Activated CD8-positive, alpha-beta memory T cell treated with anti-CD3 and anti-CD28 coated beads for 24 hours (primary cell): ENCODE results near the gene THBS1.

Source experiments
- DNase-seq: peaks from one replicate; pipeline ENCODE4 v3.0.0-alpha.2; 2020

Gene THBS1

DNA sequence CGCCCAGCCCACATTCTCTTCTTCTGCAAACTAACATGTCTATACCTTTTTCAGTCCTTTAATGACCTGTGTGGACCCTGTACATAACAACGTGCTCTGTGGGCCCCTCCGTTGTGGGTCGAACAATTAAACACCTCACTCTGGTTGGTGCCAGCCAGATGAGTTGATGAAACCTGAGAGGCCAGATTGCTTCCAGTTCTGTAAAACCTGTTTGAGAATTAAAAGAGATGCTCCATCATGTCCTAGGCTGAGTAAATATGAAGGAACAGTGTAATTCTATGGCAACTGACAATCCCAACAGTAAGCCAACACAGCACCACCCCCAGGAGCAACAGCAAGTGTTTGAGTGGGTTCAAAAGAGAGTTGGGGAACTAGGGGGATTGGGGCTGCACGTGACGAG is 5.7 kb upstream of the THBS1 start:
- DNase-seq, result no peak

DNA sequence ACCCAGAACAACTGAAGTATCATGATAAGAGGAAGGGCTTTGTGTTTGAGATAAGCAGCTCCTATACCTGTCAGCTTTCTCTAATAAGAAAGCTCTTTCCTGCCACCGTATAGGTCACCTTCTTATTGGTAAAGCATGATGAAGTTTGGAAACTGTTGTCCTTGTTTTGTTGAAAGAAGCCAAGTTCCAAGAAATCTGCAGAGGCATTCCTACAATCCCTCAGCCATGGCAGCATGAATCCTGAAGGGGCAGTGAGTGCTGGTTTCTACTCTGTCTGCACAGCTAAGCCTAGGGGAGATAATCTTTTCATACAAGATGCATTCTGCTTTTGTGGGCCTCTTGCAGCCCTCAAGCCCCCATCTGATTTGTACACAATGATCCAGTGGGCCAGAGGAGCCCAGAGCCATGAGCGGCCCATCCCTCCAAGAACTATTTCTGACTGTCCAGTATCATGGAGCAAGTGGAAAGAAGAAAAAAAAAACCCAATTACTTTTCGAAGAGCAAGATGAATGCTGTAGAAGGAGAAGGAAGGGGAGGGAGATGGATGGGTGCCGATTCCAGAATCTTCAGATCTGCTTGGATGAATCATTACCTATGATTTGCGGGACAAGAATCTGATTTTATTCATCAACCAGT is 1.9 kb upstream of the THBS1 start:
- no peak for DNase-seq

DNA sequence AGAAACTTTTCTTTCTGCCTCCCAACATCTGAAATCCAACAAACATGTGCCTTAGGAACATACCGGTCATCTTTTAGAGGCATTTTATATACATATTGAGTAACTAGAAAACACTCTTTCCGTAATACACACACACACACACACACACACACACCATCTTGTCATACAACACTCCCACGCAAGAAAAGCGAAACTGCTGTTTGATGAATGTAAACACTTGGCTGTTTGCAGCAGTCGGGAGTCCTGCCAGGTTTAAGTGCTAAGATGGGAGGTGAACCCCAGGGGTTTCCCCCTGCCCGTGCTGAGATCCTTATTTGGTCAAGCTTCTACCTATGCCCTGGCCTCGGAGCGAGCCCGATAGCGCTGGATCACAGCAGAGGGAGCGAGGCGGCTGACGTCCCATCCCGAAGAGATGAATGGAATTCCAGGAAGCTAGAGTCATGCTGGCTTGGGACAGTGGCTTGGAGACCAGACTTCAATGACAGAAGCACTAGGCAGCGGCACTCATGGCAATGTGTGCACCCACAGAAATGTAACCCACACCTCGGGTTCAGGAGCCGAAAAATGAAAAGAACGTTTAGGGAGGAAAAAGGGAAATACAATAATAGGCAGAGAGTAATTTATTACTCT is 1.3 kb upstream of the THBS1 start:
- DNase-seq, result no peak

DNA sequence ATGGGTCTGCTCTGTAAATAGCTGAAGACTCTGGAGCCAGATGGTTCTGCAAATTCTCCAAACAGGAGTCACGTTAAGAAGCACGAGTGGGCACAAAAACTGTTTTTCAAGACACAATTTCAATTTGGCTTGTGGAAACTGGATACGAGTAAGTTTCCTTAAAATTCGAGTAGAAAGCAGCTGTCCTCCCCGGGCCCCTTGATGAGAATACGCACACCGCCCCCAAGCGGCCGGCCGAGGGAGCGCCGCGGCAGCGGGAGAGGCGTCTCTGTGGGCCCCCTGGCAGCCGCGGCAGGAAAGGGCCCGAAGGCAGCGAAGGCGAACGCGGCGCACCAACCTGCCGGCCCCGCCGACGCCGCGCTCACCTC is 778 bp upstream of the THBS1 start:
- peak; percentile 98 for DNase-seq

DNA sequence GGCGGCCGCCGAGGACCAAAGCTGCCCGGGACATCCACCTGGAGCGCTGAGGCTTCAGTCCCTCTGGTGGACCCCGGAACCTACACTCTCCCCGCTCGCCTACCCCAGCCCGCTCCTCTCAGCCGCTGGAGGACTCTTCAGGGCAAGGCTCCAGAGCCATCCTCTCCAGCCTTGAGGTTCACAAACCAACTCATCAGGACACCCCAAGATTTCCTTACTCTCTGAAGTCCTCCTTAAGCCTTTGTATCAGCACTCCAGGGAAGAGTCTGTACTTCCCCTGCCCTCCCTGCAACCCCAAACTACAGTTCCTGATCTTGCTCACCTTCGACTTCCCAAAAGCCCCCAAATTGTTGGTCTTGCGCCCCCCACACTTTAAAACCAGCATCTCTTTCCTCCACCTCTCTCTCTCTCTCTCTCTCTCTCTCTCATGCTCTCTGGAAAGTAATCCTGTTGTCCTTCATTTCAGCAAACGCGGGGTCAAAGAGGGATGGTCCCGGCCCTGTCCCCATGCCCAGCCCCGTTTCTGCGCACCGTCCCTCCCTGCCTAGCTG is 438 bp downstream of the THBS1 start:
- DNase-seq, result peak; percentile 71

DNA sequence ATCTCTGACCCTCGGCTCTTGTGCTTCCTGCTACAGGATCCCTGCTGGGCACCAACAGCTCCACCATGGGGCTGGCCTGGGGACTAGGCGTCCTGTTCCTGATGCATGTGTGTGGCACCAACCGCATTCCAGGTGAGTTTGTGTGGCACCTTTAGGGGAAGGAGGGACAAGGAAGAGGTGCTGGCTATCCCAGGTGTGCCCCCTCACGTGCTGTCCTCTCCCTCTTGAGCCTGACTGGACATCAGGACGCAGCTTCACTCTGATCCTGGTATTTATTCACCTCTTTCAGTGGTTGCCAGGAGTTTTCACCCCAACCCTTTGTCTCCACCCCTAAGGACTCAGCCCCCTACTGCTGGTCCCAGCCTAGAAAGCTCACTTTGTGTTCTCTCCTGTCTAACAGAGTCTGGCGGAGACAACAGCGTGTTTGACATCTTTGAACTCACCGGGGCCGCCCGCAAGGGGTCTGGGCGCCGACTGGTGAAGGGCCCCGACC is 960 bp downstream of the THBS1 start:
- DNase-seq, result peak; percentile 60

DNA sequence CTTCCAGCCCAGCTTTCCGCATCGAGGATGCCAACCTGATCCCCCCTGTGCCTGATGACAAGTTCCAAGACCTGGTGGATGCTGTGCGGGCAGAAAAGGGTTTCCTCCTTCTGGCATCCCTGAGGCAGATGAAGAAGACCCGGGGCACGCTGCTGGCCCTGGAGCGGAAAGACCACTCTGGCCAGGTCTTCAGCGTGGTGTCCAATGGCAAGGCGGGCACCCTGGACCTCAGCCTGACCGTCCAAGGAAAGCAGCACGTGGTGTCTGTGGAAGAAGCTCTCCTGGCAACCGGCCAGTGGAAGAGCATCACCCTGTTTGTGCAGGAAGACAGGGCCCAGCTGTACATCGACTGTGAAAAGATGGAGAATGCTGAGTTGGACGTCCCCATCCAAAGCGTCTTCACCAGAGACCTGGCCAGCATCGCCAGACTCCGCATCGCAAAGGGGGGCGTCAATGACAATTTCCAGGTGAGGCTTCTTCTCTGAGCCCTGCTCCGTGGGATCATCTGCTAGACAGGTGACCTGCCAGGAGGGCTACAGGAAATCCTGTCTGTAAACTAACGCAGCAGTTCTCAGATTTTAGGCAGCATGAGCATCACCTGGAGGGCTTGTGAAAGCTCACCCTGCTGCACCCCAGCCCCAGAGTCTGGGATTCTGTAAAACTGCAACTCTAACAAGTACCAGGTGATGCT is 1.6 kb downstream of the THBS1 start:
- no peak for DNase-seq

DNA sequence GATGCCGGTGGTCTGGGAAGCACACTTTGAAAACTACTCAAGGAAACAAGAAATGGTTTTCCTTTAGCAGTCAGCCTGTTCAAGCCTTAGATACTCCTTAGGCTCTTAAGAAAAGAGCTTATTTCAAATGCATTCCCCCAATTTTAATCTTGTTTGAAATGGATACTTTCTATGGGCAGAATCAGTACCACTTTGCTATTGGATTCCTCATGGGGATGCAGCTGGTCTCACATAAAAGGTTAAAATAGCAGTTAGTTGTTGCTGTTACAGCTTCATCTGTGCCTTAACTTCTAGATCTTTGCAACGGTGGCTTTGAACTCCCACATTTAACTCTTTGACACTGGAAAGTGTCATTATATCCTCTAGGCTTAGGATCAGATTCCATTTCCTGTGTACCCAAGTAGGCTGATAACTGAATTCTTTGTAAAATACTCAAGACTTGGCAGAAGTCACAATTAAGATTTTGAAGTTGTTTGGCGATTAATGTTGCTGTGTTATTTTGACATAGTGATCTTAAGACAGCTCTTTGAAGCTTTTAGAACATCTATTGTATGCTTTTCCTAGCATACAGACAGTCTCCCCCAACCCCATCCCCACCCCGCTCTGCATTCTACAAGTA is 2.2 kb downstream of the THBS1 start:
- no peak for DNase-seq

DNA sequence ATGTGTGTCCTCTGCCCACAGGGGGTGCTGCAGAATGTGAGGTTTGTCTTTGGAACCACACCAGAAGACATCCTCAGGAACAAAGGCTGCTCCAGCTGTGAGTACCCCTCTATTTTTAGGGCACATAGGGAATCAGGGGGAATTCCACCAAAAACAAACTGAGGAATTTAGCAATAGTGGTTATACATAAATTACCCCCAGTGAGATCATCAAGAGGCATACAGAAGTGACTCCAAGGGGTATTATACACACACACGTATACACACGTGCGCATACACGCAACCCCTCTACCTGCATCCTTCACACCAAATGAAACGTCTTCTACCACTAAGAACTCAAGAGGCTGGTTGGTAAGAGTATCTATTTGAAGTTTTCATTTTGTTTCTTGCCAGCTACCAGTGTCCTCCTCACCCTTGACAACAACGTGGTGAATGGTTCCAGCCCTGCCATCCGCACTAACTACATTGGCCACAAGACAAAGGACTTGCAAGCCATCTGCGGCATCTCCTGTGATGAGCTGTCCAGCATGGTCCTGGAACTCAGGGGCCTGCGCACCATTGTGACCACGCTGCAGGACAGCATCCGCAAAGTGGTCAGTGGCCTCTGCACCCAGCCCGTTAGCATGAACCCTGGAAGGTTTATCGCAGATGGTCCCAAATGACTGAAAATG is 2.9 kb downstream of the THBS1 start:
- DNase-seq, result peak; percentile 68

DNA sequence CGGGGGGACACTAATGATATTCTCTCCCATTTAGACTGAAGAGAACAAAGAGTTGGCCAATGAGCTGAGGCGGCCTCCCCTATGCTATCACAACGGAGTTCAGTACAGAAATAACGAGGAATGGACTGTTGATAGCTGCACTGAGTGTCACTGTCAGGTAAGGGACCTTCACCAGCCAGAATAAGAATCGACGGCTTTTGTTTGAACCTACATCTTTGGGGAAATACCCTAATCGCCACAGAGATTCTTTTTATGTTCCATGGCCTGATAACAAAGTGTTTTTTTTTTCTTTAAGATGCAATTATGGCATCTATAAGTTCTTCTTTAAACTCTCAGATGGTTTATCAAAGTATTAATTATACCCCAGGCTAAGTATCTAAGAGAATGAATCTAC is 3.4 kb downstream of the THBS1 start:
- no peak for DNase-seq

DNA sequence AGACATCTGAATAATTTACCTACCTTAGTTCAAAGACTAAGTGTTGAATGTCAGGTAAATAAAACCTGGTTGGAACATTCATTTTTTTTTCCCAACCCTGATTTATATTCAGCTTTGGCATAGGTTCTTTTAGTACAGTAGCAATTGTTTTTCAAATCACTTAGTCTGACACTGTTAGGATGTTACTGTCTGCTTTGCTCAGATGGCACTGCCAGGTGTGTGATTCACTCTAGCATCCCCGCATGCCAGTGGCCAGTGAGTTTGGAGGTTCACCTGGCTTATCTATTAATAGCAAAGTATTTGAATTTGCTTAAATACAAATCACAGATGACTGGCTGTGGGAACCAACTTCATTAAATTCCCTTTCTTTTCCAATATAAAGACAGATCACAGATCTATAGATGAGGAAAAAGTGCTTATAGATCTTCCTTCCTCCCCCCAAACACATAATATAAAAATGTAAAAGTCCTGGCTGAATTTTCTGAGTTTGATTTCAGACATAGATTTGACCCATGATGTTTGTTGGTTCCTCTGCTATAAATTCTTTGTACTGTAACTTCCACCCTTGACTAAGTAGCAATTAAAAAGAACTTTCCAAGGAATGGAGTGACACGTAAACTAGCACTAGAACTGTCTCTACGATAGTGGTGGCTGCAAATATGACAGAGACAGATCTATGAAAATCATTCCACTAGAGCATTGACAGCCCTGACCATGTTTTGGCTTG is 3.9 kb downstream of the THBS1 start:
- no peak for DNase-seq

DNA sequence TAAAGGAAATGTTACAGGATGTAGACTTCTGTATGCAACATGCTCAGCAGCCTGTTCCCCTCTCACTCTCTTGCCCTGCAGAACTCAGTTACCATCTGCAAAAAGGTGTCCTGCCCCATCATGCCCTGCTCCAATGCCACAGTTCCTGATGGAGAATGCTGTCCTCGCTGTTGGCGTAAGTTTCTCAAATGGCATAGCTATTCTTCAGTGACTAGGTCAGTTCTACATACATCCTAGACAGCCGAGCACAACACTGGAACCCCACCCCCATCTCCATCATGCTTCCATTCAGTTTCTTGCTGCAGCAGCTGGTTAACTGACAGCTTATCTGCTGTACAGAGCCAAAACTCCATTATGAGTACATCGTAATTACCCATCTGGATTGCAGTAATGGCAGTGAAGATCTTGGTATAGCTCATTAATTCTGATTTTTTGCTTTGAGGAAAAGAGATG is 4.5 kb downstream of the THBS1 start:
- no peak for DNase-seq

DNA sequence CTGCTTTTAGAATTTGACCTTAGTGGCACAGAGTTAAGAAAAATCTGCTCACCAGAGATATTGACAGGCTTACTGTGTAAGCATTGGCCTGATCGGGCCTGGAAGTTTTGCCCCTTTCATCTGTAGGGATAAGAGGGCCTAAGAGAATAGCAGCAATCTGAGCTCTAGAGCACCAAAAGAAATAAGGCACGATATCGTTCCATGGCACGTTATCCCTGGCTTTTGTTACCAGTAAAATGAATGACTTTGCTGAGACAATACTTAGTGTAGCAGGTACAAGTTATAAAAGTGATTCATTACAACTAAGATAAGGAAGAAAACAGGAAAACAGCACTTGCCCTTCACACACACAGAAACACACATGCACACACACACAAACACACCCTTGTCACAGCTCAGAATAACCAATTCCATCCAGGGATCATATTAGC is 5.0 kb downstream of the THBS1 start:
- no peak for DNase-seq

DNA sequence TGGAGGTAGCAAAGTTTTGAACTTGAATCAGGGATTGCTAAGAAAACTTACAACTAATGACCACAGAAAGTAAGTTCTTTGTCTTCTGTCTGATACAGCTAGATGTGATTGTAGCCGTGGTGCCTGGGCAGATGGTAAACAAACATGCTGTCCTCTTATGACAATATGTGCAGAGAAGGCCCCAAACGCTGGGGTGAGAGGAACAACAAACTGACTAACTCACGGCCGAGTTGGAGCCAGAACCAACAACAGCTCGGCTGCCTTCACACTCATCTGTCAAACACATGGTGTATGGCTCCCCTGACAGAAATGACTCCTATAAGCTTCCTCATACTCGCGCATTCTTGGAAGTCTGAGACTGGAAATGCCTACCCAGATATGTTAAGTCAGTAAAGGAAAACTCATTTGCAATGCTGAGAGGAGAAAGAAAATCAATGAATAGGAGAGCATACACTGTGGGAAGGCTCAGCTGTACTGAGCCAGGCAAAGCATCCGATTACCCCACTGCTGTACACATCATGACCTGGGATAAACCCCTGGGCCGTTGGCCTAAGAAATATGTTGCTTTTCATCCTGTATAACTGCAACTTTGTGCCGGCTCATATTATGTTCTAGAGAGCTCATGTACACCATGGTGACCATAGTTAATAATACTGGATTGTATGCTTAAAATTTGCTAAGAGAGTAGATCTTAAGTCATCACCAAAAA is 5.7 kb downstream of the THBS1 start:
- no peak for DNase-seq

DNA sequence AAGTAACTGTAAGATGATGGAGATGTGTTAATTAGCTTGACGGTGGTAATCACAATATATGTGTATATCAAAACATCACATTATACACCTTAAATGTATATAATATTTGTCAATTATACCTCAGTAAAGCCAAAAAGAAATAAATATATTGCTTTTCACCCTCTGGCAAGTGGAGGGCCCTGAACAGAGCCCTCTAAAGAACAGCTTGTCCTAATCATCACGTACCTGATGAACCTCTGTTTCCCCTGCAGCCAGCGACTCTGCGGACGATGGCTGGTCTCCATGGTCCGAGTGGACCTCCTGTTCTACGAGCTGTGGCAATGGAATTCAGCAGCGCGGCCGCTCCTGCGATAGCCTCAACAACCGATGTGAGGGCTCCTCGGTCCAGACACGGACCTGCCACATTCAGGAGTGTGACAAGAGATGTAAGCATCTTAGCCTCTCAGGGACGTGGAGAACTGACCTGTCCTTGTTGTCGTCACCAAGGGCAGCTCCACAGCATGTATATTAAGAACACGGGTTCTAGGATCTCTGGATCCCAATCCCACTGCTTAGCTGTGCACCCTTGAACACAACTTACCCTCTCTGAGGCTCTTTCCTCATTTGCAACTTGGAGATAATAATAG is 6.3 kb downstream of the THBS1 start:
- DNase-seq, result no peak

DNA sequence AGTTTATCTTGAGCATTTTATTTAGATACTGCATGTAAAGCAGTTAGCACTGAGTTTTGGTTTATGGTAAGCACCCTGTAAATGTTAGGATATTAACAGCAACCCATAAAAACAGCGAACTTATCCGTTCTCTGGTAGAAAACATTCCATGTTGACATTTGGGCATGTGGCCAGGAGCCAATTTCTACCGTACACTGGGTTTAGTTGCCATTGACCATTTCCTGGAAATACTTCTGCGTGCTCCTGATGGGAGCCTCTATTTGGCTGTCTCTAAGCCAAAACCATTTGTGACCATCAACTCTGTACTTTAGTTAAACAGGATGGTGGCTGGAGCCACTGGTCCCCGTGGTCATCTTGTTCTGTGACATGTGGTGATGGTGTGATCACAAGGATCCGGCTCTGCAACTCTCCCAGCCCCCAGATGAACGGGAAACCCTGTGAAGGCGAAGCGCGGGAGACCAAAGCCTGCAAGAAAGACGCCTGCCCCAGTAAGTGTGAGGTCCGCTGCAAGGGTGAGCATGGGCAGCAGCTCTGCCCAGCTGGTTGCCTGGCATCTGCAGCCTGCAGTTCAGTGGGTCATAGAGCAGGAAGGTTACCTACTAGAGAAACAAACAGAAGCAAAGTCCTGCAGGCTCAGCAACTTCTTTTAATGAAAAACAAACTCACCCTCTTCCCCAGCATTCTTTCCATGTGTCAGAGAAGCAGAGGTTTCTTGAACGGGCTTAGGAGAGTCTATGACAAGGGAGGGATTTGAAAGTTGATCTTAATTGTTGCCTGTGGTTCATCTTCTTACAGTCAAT is 7.1 kb downstream of the THBS1 start:
- no peak for DNase-seq

DNA sequence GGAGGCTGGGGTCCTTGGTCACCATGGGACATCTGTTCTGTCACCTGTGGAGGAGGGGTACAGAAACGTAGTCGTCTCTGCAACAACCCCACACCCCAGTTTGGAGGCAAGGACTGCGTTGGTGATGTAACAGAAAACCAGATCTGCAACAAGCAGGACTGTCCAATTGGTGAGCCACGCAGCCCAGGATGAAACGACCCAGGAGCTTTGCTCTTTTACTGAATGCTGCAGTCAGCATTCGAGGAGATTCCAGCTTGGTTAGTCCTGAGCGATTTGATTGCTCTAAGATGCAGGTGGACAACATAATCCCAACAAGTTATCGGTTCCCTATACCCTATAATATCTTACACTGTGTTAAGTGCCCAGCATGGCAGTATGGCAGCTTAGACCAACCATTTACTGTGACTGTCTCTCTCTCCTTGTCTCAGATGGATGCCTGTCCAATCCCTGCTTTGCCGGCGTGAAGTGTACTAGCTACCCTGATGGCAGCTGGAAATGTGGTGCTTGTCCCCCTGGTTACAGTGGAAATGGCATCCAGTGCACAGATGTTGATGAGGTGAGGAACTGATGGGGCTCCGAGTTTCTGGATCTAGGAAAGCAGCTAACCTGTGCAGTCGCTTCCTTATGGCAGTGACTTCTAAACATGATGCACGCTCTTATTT is 7.8 kb downstream of the THBS1 start:
- no peak for DNase-seq

DNA sequence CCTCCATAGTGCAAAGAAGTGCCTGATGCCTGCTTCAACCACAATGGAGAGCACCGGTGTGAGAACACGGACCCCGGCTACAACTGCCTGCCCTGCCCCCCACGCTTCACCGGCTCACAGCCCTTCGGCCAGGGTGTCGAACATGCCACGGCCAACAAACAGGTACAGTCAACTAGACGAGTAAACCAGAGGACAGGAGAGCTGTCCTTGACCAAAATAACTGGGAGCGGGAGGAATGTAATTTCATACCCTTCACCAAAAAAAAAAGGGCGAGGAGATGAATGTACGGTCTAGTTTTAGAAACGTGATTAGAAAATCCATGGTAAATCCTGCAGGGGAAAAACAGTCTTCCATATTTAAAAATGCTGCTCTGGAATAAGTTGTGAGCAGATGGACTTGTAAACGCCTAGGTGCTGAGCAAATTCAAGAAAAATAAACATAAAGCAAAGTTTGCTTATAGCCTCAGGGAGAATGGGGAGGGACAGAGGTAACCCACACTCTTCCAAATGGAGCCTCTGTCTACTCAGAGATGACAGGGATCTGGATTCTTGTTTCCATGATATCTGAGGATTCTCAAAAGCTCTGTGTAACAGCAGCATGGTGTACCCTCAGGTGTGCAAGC is 8.4 kb downstream of the THBS1 start:
- DNase-seq, result no peak
